HepG2 (cell line): ENCODE results near the gene CFAP119. TPM values are rescaled to one million over a fixed set of nuclear protein-coding genes. Genes with fewer than 3 reads are reported as not detected.

Experiments
- ATAC-seq: fragments of 200-7000 bp; cut with Tn5 transposase; 3 replicates; pipeline ENCODE4 v1.9.1; 2020; ENCODE audit warnings: mild to moderate bottlenecking, moderate library complexity
- BruUV-seq: library from RNA; stranded (reverse); fragments of 400-500 nt; replicated peaks from 2 replicates; lab custom pipeline; 2021; lab: Mats Ljungman, UMichigan
- CTCF ChIA-PET: fragments of 300-600 bp; formaldehyde crosslinking; extraction: SDS; loops from one replicate; lab custom pipeline; 2021; ENCODE audit warnings: low total read pairs, inconsistent platforms, low intra/inter-chr PET ratio; lab: Yijun Ruan, JAX
- POLR2A ChIA-PET: fragments of 350-600 bp; sonication (Branson Sonifier 250); formaldehyde crosslinking; loops from one replicate; lab custom pipeline; 2020; ENCODE audit warnings: antibody characterized with exemption, inconsistent platforms; lab: Yijun Ruan, JAX
- DNase-seq: peaks from one replicate; pipeline ENCODE4 v3.0.0-alpha.2; 2015; ENCODE audit warnings: low spot score
- FAIRE-seq: peaks from 3 replicates; lab custom pipeline; 2011; peaks lifted over from hg19 to GRCh38; lab: Jason Lieb, UNC
- H2AFZ ChIP-seq: one replicate; pipeline ENCODE4 v1.6.1; 2011; ENCODE audit warnings: low read length, inconsistent platforms
- H3K27ac ChIP-seq: fragments of 300-600 bp; 3 replicates; pipeline ENCODE4 v1.8.0; 2011; ENCODE audit warnings: mixed run types, mild to moderate bottlenecking, mixed read lengths, low read length, inconsistent platforms; ENCODE audit not compliant: insufficient read depth; ENCODE audit errors: extremely low read length
- H3K27me3 ChIP-seq, 2 experiments: fragments of 200-600 bp in 1 of 2; 2 replicates in 1 of 2; 3 replicates in 1 of 2; pipeline versions ENCODE4 v1.6.0 to v1.8.0; 2011; ENCODE audit warnings: low read length in 2 of 2, mild to moderate bottlenecking in 2 of 2, moderate library complexity in 2 of 2, inconsistent platforms in 1 of 2; ENCODE audit not compliant: insufficient read depth in 2 of 2, control insufficient read depth in 1 of 2
- H3K36me3 ChIP-seq, 2 experiments: fragments of 200-600 bp in 1 of 2; replicated peaks in 1 of 2; 2 replicates in 1 of 2; 3 replicates in 1 of 2; pipeline versions ENCODE4 v1.5.1 to v1.8.0; 2011; ENCODE audit warnings: low read length in 2 of 2, inconsistent platforms in 1 of 2; ENCODE audit not compliant: insufficient read depth in 2 of 2, control insufficient read depth in 1 of 2
- H3K4me1 ChIP-seq: 2 replicates; pipeline ENCODE4 v1.5.1; 2012; ENCODE audit warnings: low read length, inconsistent platforms; ENCODE audit not compliant: insufficient read depth
- H3K4me2 ChIP-seq: 2 replicates; pipeline ENCODE4 v1.6.0; 2011; ENCODE audit warnings: low read depth, low read length, inconsistent platforms
- H3K4me3 ChIP-seq, 3 experiments: fragments of 200-600 bp in 1 of 3; sonication (generic), shearing (Covaris generic) in 1 of 3; replicated peaks in 1 of 3; 2 replicates each; pipeline ENCODE4 v1.5.1; 2011 to 2016; ENCODE audit warnings: low read length in 3 of 3, inconsistent platforms in 2 of 3, low read depth in 2 of 3, mild to moderate bottlenecking in 2 of 3, control low read depth in 1 of 3, mixed read lengths in 1 of 3; ENCODE audit not compliant: insufficient read depth in 1 of 3
- H3K79me2 ChIP-seq: one replicate; pipeline ENCODE4 v1.6.1; 2011; ENCODE audit warnings: low read length, inconsistent platforms; ENCODE audit not compliant: insufficient read depth
- H3K9ac ChIP-seq: 2 replicates; pipeline ENCODE4 v1.6.0; 2011; ENCODE audit warnings: mild to moderate bottlenecking, low read depth, low read length, inconsistent platforms; ENCODE audit not compliant: insufficient read depth
- H3K9me3 ChIP-seq: 2 replicates; pipeline ENCODE4 v1.5.1; 2012; ENCODE audit warnings: mild to moderate bottlenecking, low read length
- H4K20me1 ChIP-seq: 2 replicates; pipeline ENCODE4 v1.6.0; 2011; ENCODE audit warnings: inconsistent platforms, mild to moderate bottlenecking, low read length, moderate library complexity; ENCODE audit not compliant: insufficient read depth
- HNRNPLL ChIP-seq: fragments of 200-400 bp; formaldehyde crosslinking; IDR thresholded peaks from 2 replicates; pipeline ENCODE4 v1.6.1; 2017; ENCODE audit warnings: mild to moderate bottlenecking, low read depth, low read length; ENCODE audit not compliant: poor library complexity, severe bottlenecking
- KDM5B ChIP-seq: sonication (generic); formaldehyde crosslinking; IDR thresholded peaks from 2 replicates; pipeline ENCODE4 v1.4.0; 2020; ENCODE audit warnings: missing genetic modification reagents, mild to moderate bottlenecking, borderline replicate concordance
- KMT2B ChIP-seq: IDR thresholded peaks from 2 replicates; pipeline ENCODE4 v1.6.1; 2016; ENCODE audit warnings: missing genetic modification reagents, missing compliant biosample characterization
- NCOA2 ChIP-seq: sonication (generic); formaldehyde crosslinking; IDR thresholded peaks from 2 replicates; pipeline ENCODE4 v1.8.0; 2022; ENCODE audit warnings: inconsistent platforms
- POLR2A ChIP-seq, 2 experiments: IDR thresholded peaks; 2 replicates each; pipeline ENCODE4 v1.6.1; 2011; ENCODE audit warnings: low read depth in 2 of 2, low read length in 2 of 2, mild to moderate bottlenecking in 1 of 2, moderate library complexity in 1 of 2; ENCODE audit not compliant: insufficient read depth in 1 of 2
- RARA ChIP-seq: IDR thresholded peaks from 2 replicates; pipeline ENCODE4 v1.6.1; 2016; ENCODE audit warnings: missing genetic modification reagents, missing compliant biosample characterization
- SALL2 ChIP-seq: sonication (generic); formaldehyde crosslinking; IDR thresholded peaks from 2 replicates; pipeline ENCODE4 v1.8.1; 2023; ENCODE audit warnings: mild to moderate bottlenecking, missing genetic modification reagents, inconsistent platforms
- SCMH1 ChIP-seq: sonication (generic); formaldehyde crosslinking; IDR thresholded peaks from 2 replicates; pipeline ENCODE4 v1.9.0; 2021; ENCODE audit warnings: missing genetic modification reagents, mild to moderate bottlenecking, borderline replicate concordance
- SP2 ChIP-seq: sonication (generic); formaldehyde crosslinking; IDR thresholded peaks from 2 replicates; pipeline ENCODE4 v1.5.1; 2020; ENCODE audit warnings: mild to moderate bottlenecking, missing genetic modification reagents
- ZNF138 ChIP-seq: sonication (generic); formaldehyde crosslinking; IDR thresholded peaks from 2 replicates; pipeline ENCODE4 v1.5.0; 2020; ENCODE audit warnings: mild to moderate bottlenecking, low read depth, missing genetic modification reagents
- ZNF24 ChIP-seq: fragments of 450-650 bp; IDR thresholded peaks from 2 replicates; pipeline ENCODE4 v1.6.1; 2017; ENCODE audit warnings: antibody characterized with exemption, mild to moderate bottlenecking
- ZNF274 ChIP-seq: sonication (generic); formaldehyde crosslinking; IDR thresholded peaks from 2 replicates; pipeline ENCODE4 v1.5.1; 2020; ENCODE audit warnings: mild to moderate bottlenecking, missing genetic modification reagents
- ZNF292 ChIP-seq: sonication (generic); formaldehyde crosslinking; IDR thresholded peaks from 2 replicates; pipeline ENCODE4 v1.8.1; 2022; ENCODE audit warnings: mild to moderate bottlenecking, low read depth, missing genetic modification reagents, borderline replicate concordance
- ZNF629 ChIP-seq: sonication (generic); formaldehyde crosslinking; conservative IDR thresholded peaks from 2 replicates; pipeline ENCODE4 v1.5.0; 2020; ENCODE audit warnings: missing genetic modification reagents
- ZSCAN12 ChIP-seq: sonication (generic); formaldehyde crosslinking; IDR thresholded peaks from 2 replicates; pipeline ENCODE4 v1.9.0; 2021; ENCODE audit warnings: mild to moderate bottlenecking, missing genetic modification reagents
- WGBS: methylation state at CpG from one replicate; pipeline ENCODE4 v1.1.6; 2017; ENCODE audit warnings: low lambda C conversion rate; 5-methylcytosine and 5-hydroxymethylcytosine counted together
- in situ Hi-C: cut with HindIII; loops from 2 replicates; pipeline ENCODE4 v1.10.0; 2017; ENCODE audit warnings: low pct_unique_long_range_greater_than_20kb; ENCODE audit not compliant: extremely low pct_ligation_motif_present
- intact Hi-C: fragments of 100-400 bp; cut with micrococcal nuclease; formaldehyde crosslinking; loops from one replicate; pipeline ENCODE4 v1.10.0; 2022; ENCODE audit not compliant: unreplicated experiment
- polyA plus RNA-seq, 8 experiments: library from polyadenylated mRNA; depleted of rRNA in 3 of 8; stranded (reverse) in 7 of 8; unstranded in 1 of 8; fragments of >200 nt; fragmentation: Illumina TruSeq in 4 of 8; extraction: Trizol in 4 of 8; gene quantifications; 2 replicates each; pipeline versions ENCODE4 v1.2.1 to v1.2.3, GENCODE V29; 2011 to 2016; ENCODE audit warnings: low read depth in 4 of 8, missing spikeins in 1 of 8, mixed read lengths in 1 of 8; ENCODE audit not compliant: insufficient read depth in 1 of 8
- total RNA-seq, 5 experiments: library from RNA; depleted of rRNA; stranded (reverse); fragments of >200 nt; fragmentation: Illumina TruSeq; extraction: Trizol; gene quantifications; 2 replicates each; pipeline ENCODE4 v1.2.3, GENCODE V29; 2016; ENCODE audit warnings: low read depth in 1 of 5
- TF ChIP-seq, protein P1 (sequence below): sonication (generic); formaldehyde crosslinking; IDR thresholded peaks from 2 replicates; pipeline ENCODE4 v1.4.0; 2020; ENCODE audit warnings: mild to moderate bottlenecking, missing genetic modification reagents
- TF ChIP-seq, protein P2 (sequence below): IDR thresholded peaks from 2 replicates; pipeline ENCODE4 v1.6.1; 2016; ENCODE audit warnings: missing compliant biosample characterization, missing genetic modification reagents, borderline replicate concordance
- TF ChIP-seq, protein P3 (sequence below): sonication (generic); formaldehyde crosslinking; IDR thresholded peaks from 2 replicates; pipeline ENCODE4 v1.5.0; 2020; ENCODE audit warnings: missing genetic modification reagents, mild to moderate bottlenecking, borderline replicate concordance

The CFAP119 gene
- total and polyA plus RNA-seq, 2 of the 13 experiments (the other 11 are each of a cell fraction or from before 2014, with no cell fraction given) = 6.4 TPM

GRCh38 chr16:30785126-30786106 lies 23.6 kb upstream of the CFAP119 start:
- peak overlapping the region; percentile 95 for H3K9ac ChIP-seq
- WGBS = 88% methylated on average over 7 of the region's 7 CpGs
- DNase-seq (no peak), ATAC-seq (no peak), FAIRE-seq (no peak)
- H3K36me3 ChIP-seq = peaks cover 19 to 29% of the 10 kb centered on the region in 2 experiments
- H3K4me1 ChIP-seq = peaks cover 30% of the 10 kb centered on the region
- H3K4me2 ChIP-seq = peak overlapping the region; percentile 92
- H3K79me2 ChIP-seq = peaks cover 29% of the 10 kb centered on the region
- intact Hi-C loops = loop anchor here (5.0 kb wide), 1 partner anchor 212 kb away; no protein-coding TSS in a partner anchor
- no peak overlapping the region for H2AFZ ChIP-seq
- BruUV-seq = TSS peak; percentile 39
- ChIA-PET POLR2A (interaction anchor here (1.3 to 2.4 kb wide), 3 partner anchors 11 to 90 kb away, joined by 3 to 12 read pairs (median 9); no protein-coding TSS in a partner anchor), CTCF (no interaction called here)
- peak overlapping the region; percentile 99 to 100 (median 100) for H3K4me3 ChIP-seq
- no peaks in the 10 kb centered on the region; a peak in 1 of 5 replicates for H3K27me3 ChIP-seq
- no peaks in the 10 kb centered on the region for H3K9me3 ChIP-seq
- in situ Hi-C loops = no loop called here
- no peaks in the 10 kb centered on the region; the same call in 1 of the 2 replicates for H4K20me1 ChIP-seq
- peak overlapping the region; percentile 78 for H3K27ac ChIP-seq
- TF ChIP-seq POLR2A (IDR thresholded peaks at IDR 0.05; ENCODE audit: insufficient read depth in 1 of 2, low read depth in 2 of 2, low read length in 2 of 2) (0 out of 4 replicates have a peak, but pooled peaks of 1 of the 2 experiments have one; percentile 27), ZNF629 (CRISPR knock-in tag) (peak; percentile 81), SCMH1 (CRISPR knock-in tag) (no peak), ZNF274 (CRISPR knock-in tag) (no peak), ZNF292 (CRISPR knock-in tag) (no peak), ZSCAN12 (CRISPR knock-in tag) (no peak), KDM5B (CRISPR knock-in tag) (no peak), SALL2 (CRISPR knock-in tag) (no peak), NCOA2 (no peak), ZNF24 (peak; percentile 59; the same call in 1 of the 2 replicates), KMT2B (CRISPR knock-in tag) (no peak), HNRNPLL (no peak), ZNF138 (no peak), SP2 (0 out of 2 replicates have a peak, but pooled peaks have one; percentile 26), RARA (CRISPR knock-in tag) (no peak)
- TF ChIP-seq, protein P1, sequence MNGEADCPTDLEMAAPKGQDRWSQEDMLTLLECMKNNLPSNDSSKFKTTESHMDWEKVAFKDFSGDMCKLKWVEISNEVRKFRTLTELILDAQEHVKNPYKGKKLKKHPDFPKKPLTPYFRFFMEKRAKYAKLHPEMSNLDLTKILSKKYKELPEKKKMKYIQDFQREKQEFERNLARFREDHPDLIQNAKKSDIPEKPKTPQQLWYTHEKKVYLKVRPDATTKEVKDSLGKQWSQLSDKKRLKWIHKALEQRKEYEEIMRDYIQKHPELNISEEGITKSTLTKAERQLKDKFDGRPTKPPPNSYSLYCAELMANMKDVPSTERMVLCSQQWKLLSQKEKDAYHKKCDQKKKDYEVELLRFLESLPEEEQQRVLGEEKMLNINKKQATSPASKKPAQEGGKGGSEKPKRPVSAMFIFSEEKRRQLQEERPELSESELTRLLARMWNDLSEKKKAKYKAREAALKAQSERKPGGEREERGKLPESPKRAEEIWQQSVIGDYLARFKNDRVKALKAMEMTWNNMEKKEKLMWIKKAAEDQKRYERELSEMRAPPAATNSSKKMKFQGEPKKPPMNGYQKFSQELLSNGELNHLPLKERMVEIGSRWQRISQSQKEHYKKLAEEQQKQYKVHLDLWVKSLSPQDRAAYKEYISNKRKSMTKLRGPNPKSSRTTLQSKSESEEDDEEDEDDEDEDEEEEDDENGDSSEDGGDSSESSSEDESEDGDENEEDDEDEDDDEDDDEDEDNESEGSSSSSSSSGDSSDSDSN (CRISPR knock-in tag) = no peak
- TF ChIP-seq, protein P2, sequence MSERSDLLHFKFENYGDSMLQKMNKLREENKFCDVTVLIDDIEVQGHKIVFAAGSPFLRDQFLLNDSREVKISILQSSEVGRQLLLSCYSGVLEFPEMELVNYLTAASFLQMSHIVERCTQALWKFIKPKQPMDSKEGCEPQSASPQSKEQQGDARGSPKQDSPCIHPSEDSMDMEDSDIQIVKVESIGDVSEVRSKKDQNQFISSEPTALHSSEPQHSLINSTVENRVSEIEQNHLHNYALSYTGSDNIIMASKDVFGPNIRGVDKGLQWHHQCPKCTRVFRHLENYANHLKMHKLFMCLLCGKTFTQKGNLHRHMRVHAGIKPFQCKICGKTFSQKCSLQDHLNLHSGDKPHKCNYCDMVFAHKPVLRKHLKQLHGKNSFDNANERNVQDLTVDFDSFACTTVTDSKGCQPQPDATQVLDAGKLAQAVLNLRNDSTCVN = no peak
- TF ChIP-seq, protein P3, sequence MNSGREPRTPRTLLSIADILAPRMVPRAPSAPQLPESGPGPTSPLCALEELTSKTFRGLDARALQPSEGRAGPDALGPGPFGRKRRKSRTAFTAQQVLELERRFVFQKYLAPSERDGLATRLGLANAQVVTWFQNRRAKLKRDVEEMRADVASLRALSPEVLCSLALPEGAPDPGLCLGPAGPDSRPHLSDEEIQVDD = no peak
